B cell (primary cell): ENCODE results near the gene PCBP3. TPM values are rescaled to one million over a fixed set of nuclear protein-coding genes. Genes with fewer than 3 reads are reported as not detected.

Source experiments
- ATAC-seq: fragments of 200-7000 bp; cut with Tn5 transposase; one replicate; pipeline ENCODE4 v1.10.0; 2021; ENCODE audit warnings: low read depth, mild to moderate bottlenecking, moderate number of reproducible peaks, moderate library complexity
- CTCF ChIA-PET: fragments of 350-600 bp; sonication (Branson Sonifier 250); formaldehyde crosslinking; loops from one replicate; lab custom pipeline; 2021; ENCODE audit warnings: antibody characterized with exemption, inconsistent platforms; lab: Charles Lee
- POLR2A ChIA-PET: fragments of 350-600 bp; sonication (Branson Sonifier 250); formaldehyde crosslinking; loops from one replicate; lab custom pipeline; 2021; ENCODE audit warnings: antibody characterized with exemption; lab: Charles Lee
- DNase-seq: peaks from one replicate; pipeline ENCODE4 v3.0.0; 2013
- H2AFZ ChIP-seq: 2 replicates; pipeline ENCODE4 v1.6.1; 2012; ENCODE audit warnings: mild to moderate bottlenecking, low read depth, low read length; ENCODE audit not compliant: insufficient read depth, poor library complexity, severe bottlenecking
- H3K27ac ChIP-seq, 2 donors: 1 replicate in 1 of 2; 2 replicates in 1 of 2; pipeline ENCODE4 v1.5.1; 2012 to 2013; ENCODE audit warnings: low read length in 2 of 2, mild to moderate bottlenecking in 2 of 2, moderate library complexity in 1 of 2
- H3K27me3 ChIP-seq, 4 experiments: fragments of 200-600 bp in 1 of 4; sonication (generic) in 1 of 4; replicated peaks in 1 of 4; 1 replicate in 2 of 4; 2 replicates in 2 of 4; pipeline versions ENCODE4 v1.6.1 to v1.7.0; 2013 to 2016; ENCODE audit warnings: low read length in 3 of 4, mild to moderate bottlenecking in 2 of 4, mixed read lengths in 1 of 4, moderate library complexity in 1 of 4; ENCODE audit not compliant: insufficient read depth in 4 of 4, control insufficient read depth in 3 of 4; ENCODE audit errors: control extremely low read depth in 1 of 4
- H3K36me3 ChIP-seq, 2 experiments: replicated peaks in 1 of 2; 1 replicate in 1 of 2; 2 replicates in 1 of 2; pipeline versions ENCODE4 v1.6.1 to v1.7.1; 2013; ENCODE audit warnings: low read length in 1 of 2; ENCODE audit not compliant: insufficient read depth in 2 of 2, control insufficient read depth in 1 of 2; ENCODE audit errors: control extremely low read depth in 1 of 2, extremely low read depth in 1 of 2
- H3K4me1 ChIP-seq, 2 donors: fragments of 200-600 bp in 1 of 2; sonication (generic) in 1 of 2; 1 replicate in 1 of 2; 2 replicates in 1 of 2; pipeline versions ENCODE4 v1.5.1 to v1.6.1; 2013 to 2017; ENCODE audit warnings: low read length in 2 of 2; ENCODE audit not compliant: control insufficient read depth in 2 of 2, insufficient read depth in 2 of 2
- H3K4me2 ChIP-seq: replicated peaks from 2 replicates; pipeline ENCODE3; 2012; ENCODE audit warnings: mild to moderate bottlenecking, low read depth, low read length; ENCODE audit not compliant: poor library complexity, severe bottlenecking
- H3K4me3 ChIP-seq, 5 experiments: fragments of 200-600 bp in 1 of 5; sonication (generic) in 1 of 5; 1 replicate in 3 of 5; 2 replicates in 2 of 5; pipeline versions ENCODE4 v1.5.1 to v1.7.0; 2011 to 2016; ENCODE audit warnings: low read length in 4 of 5, mild to moderate bottlenecking in 4 of 5, low read depth in 2 of 5, control low read depth in 1 of 5, moderate library complexity in 1 of 5; ENCODE audit not compliant: insufficient read depth in 1 of 5; ENCODE audit errors: control extremely low read depth in 1 of 5, extremely low read depth in 1 of 5
- H3K79me2 ChIP-seq: fragments of 200-600 bp; sonication (generic); one replicate; pipeline ENCODE4 v1.6.0; 2016; ENCODE audit warnings: low read length; ENCODE audit not compliant: control insufficient read depth, insufficient read depth
- H3K9ac ChIP-seq: fragments of 200-600 bp; sonication (generic); 2 replicates; pipeline ENCODE4 v1.6.1; 2017; ENCODE audit warnings: mild to moderate bottlenecking, low read length, moderate library complexity
- H3K9me3 ChIP-seq, 3 donors: one replicate each; pipeline versions ENCODE4 v1.6.1 to v1.7.1; 2013; ENCODE audit warnings: low read length in 2 of 3; ENCODE audit not compliant: control insufficient read depth in 2 of 3, insufficient read depth in 1 of 3; ENCODE audit errors: control extremely low read depth in 1 of 3
- H4K20me1 ChIP-seq: 2 replicates; pipeline ENCODE4 v1.6.0; 2012; ENCODE audit warnings: mild to moderate bottlenecking, low read length; ENCODE audit not compliant: insufficient read depth, control insufficient read depth, poor library complexity, severe bottlenecking
- H3K27ac Mint-ChIP-seq: one replicate; pipeline ENCODE4 v1.8.0; 2021; ENCODE audit warnings: mixed read lengths
- H3K27me3 Mint-ChIP-seq: one replicate; pipeline ENCODE4 v1.8.0; 2021; ENCODE audit warnings: mixed read lengths
- H3K4me1 Mint-ChIP-seq: one replicate; pipeline ENCODE4 v1.8.0; 2021; ENCODE audit warnings: mixed read lengths
- H3K4me3 Mint-ChIP-seq: one replicate; pipeline ENCODE4 v1.8.0; 2021; ENCODE audit warnings: mixed read lengths
- H3K9me3 Mint-ChIP-seq: one replicate; pipeline ENCODE4 v1.8.0; 2022; ENCODE audit warnings: mixed read lengths; ENCODE audit not compliant: insufficient read depth
- CTCF ChIP-seq: fragments of 200-600 bp; IDR thresholded peaks from one replicate; pipeline ENCODE4 v1.8.0; 2022; ENCODE audit warnings: antibody characterized with exemption, mild to moderate bottlenecking
- EZH2 ChIP-seq: IDR thresholded peaks from 2 replicates; pipeline ENCODE4 v1.6.1; 2012; ENCODE audit warnings: borderline replicate concordance, low read depth, mild to moderate bottlenecking, moderate library complexity, low read length; ENCODE audit not compliant: insufficient read depth, poor library complexity, severe bottlenecking
- WGBS: methylation state at CpG from one replicate; pipeline ENCODE4 v1.1.5; 2013; ENCODE audit warnings: missing lambda C conversion rate; ENCODE audit not compliant: insufficient coverage; 5-methylcytosine and 5-hydroxymethylcytosine counted together
- intact Hi-C: fragments of 100-400 bp; cut with micrococcal nuclease; formaldehyde crosslinking; loops from one replicate; pipeline ENCODE4 v1.10.0; 2022
- polyA plus RNA-seq: library from polyadenylated mRNA; depleted of rRNA; stranded (reverse); fragments of >200 nt; gene quantifications from 2 replicates; pipeline ENCODE4 v1.2.3, GENCODE V29; 2012
- total RNA-seq, 2 donors: library from RNA; stranded (reverse); fragments of 120-200 nt in 1 of 2; gene quantifications; 1 replicate in 1 of 2; 2 replicates in 1 of 2; pipeline versions ENCODE4 v1.2.3 to v1.2.4, GENCODE V29; 2013 to 2022

Gene PCBP3
- total and polyA plus RNA-seq, 2 donors (not counting 1 experiment from before 2014, with no cell fraction given), result 0.45 to 2.7 TPM

GRCh38 chr21:45766501-45766900 lies 123.0 kb downstream of the PCBP3 start:
- Mint-ChIP-seq H3K4me3 (no peak overlapping the region), H3K27me3 (peaks cover 3% of the 10 kb centered on the region), H3K27ac (no peak overlapping the region), H3K9me3 (no peaks in the 10 kb centered on the region), H3K4me1 (no peaks in the 10 kb centered on the region)
- no peak overlapping the region for H3K4me2 ChIP-seq
- no peak overlapping the region for H3K9ac ChIP-seq
- ChIA-PET CTCF (interaction anchor here (0.7 kb wide), 1 partner anchor 20 kb away, joined by 3 read pairs; no protein-coding TSS in a partner anchor), POLR2A (no interaction called here)
- ATAC-seq (no peak), DNase-seq (no peak)
- no peak overlapping the region for H3K27ac ChIP-seq
- no peak for TF ChIP-seq CTCF
- TF ChIP-seq EZH2, result no peak
- H3K36me3 ChIP-seq, result no peaks in the 10 kb centered on the region
- no peaks in the 10 kb centered on the region for H3K27me3 ChIP-seq
- H3K4me1 ChIP-seq, result no peaks in the 10 kb centered on the region
- H3K4me3 ChIP-seq, result no peak overlapping the region
- no peaks in the 10 kb centered on the region for H4K20me1 ChIP-seq
- intact Hi-C loops, result no loop called here
- H2AFZ ChIP-seq, result no peak overlapping the region
- H3K9me3 ChIP-seq, result no peaks in the 10 kb centered on the region
- no peaks in the 10 kb centered on the region for H3K79me2 ChIP-seq
- WGBS, result 83% methylated on average over 1 of the region's 5 CpGs

GRCh38 chr21:45767071-45768006 lies 123.8 kb downstream of the PCBP3 start:
- Histone ChIP-seq H3K4me1 (no peaks in the 10 kb centered on the region), H3K9ac (no peak overlapping the region), H4K20me1 (no peaks in the 10 kb centered on the region), H3K79me2 (no peaks in the 10 kb centered on the region), H3K27ac (no peak overlapping the region), H3K4me2 (no peak overlapping the region), H3K36me3 (no peaks in the 10 kb centered on the region), H2AFZ (no peak overlapping the region), H3K9me3 (no peaks in the 10 kb centered on the region), H3K27me3 (no peaks in the 10 kb centered on the region), H3K4me3 (no peak overlapping the region)
- no peaks in the 10 kb centered on the region for H3K9me3 Mint-ChIP-seq
- no peak overlapping the region for H3K27ac Mint-ChIP-seq
- no peak for ATAC-seq
- TF ChIP-seq CTCF, result no peak
- TF ChIP-seq EZH2, result no peak
- intact Hi-C loops, result no loop called here
- ChIA-PET POLR2A (interaction anchor here (0.6 kb wide), 1 partner anchor 905 kb away, joined by 6 read pairs; no protein-coding TSS in a partner anchor), CTCF (interaction anchor here (0.7 kb wide), 1 partner anchor 19 kb away, joined by 3 read pairs; no protein-coding TSS in a partner anchor)
- DNase-seq, result no peak
- WGBS, result 96% methylated on average over 6 of the region's 13 CpGs
- no peaks in the 10 kb centered on the region for H3K4me1 Mint-ChIP-seq
- H3K4me3 Mint-ChIP-seq, result no peak overlapping the region
- H3K27me3 Mint-ChIP-seq, result peaks cover 3% of the 10 kb centered on the region
